ENCODE data around the gene ETS1.
"Not testable (repeated sequence)": the region's sequence is repeated elsewhere in the genome, so short reads cannot be mapped to it uniquely, and the experiment has no call there.

ETS1 gene

DNA sequence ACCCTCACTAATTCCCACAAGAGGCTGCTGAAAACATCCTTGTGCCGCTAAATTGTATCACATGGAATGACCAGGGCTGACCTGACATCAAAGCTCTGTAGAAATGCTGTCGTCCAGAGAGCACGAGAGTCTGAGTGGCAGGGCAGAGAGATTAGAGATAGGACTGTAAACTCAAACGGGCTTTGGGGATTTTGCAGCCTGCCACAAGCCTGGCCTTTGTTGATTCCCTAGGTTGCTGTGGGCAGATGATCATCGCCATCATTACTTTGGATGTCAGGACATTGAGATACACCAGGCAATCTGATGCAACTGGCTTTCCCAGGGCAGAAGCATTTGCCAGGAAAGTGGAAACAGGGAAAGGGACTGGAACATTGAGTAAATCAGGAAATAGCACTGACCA is 131.6 kb downstream of the ETS1 start:
- DNase-seq = no peak

DNA sequence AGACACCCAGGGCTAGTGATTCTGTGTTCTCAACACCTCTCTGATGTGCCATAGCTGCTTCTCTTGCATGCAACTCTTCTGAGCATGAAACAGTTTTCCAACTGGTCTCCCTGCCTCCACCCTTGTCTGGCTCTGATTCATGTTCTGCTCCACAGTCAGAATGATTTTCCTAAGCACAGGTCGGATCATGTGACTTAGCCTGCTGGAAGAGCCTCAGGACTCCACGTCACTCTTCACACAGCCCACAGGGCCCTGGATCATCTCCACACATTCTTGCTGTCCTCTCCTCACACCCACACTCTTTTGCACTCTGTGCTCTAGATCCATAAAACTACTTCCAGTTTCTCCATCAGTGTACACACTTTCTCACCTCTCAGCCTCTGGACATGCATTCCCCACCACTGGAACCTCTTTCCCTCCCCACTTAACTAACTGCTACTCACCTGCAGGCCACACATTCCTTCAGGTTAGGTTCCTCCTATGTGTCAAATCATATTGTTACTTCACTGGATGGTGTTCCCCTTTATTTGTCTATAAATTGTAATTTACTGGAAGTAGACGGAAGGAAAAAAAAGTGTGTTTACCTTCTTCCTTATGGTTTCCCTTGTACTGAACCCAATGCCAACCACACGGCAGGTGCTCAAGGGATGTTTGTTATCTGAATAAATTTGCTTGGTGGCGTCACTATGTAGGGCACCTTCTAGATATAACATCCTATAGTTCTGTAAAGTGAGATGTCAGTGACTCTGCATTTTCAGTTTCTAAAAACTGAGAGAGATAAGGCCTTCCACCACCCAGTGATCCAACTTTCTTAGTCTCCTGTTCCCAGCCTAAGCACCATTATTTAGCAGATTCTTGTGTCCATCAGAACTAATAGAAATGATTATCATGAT is 133.7 kb downstream of the ETS1 start:
- DNase-seq = no peak

DNA sequence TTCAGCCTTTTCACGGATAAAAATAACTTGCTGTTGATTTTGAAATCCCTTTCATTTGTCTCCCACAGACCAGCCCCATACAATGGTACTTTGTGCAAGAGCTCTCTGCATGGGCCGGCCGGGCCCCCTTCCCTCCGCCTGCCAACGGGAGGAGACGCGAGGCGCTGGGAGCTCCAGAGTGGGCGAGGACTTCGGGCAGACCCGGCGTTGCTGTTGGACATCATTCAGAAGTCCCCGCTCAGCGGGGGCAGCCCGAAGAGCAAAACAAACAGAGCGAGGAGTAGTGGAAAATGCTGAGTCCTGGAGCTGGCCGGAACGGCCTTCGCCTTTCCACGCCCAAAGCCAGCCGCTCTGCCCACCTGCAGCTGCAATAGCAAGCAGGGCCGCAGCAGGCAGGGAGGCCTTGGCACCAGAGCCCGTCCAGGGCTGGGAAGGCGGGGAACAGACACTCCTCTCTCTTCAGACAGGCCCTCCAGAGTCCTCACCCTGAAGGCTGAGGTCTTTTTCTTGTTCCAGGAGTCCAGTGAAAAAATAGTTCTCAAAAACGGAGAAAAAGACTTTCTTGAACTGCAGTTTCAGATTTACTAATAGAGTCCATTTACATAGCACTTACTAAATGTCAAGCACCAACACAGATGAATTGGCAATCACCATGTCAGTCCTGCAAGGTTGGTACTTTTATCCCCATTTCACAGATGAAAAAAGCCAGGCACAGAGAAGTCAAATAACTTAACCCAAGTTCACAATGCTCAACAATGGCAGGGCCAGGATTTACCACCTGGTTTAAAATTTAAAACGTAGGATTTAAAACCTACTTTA is 135.5 kb downstream of the ETS1 start:
- DNase-seq = no peak

DNA sequence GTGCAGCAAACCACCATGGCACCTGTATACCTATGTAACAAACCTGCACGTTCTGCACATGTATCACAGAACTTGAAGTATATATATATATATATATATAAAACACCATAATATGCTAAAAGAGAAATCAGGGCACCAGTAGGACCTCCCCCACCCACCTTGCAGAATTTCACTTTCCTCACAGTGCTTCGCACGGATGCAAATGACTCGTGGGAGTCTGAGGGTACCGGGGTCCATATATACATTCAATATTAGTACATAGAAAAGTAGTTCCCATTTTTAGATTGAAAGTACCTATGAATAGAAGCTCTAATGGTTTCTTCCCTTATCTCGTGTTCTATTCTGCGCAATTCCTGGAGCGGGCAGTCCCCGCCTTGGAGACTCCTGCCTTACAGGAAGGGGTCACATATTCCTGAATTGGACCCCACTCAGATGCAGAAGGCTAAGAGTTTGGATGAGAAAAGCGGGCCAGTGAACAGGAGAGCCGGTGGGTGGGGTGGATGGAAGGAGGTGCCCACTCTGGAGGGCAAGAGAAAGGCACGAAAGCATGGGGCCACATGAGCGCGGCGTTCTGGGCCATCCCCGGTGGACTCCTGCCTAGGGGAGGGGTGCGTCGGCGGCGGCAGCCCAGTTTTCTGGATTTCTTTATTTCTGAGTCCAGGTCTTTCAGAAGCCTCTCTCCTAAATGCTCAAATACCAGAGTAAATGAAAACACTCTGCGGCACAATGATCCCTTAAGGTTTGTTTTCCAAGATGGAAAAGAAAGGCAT is 136.3 kb downstream of the ETS1 start:
- no peak for DNase-seq

DNA sequence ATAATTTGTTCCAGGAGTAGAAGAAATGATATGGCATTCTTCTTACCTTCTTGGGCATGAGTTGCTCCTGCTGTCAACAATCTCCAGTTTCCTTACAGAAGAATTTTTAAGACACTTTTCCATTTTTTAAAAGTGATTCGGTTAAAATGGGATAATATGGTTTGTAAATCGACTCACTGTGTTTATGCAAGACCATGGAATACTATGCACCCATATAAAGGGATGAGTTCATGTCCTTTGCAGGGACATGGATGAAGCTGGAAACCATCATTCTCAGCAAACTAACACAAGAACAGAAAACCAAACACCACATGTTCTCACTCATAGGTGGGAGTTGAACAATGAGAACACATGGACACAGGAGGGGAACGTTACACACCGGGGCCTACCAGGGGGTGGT is 136.9 kb downstream of the ETS1 start:
- DNase-seq = not testable (repeated sequence)

DNA sequence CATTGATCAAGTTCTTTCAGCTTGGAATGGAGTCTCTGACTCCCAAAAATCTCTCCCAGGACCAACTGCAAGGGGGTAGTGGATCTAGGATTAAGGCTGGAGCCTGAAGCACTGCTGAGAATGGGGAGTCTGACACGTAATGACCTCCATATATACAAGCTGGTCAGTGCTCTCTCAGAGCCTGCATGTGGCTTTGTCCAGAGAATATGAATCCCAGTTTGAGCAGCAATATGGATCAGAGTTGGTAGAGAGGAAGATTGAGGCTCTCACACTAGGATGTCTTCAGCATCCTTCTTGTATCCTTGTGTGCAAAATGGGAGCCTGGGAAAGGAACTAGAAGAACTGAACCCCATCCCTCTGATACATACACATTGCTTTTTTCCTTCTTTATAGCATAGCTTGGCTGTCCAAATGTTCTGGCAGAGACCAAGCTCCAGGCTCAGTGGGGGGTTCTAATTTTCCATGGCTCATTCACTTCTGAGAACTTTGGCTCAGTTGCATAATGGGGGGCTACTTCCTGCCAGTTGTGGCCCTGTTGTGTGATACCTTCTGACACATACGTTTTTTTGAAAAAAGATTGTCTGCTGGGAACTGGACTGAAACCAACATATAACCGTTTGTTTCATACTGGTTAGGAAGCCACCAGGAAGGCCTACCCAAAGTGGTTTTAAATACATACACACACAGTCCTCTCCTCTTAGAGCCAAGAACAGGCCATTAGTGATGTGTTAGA is 138.2 kb downstream of the ETS1 start:
- no peak for DNase-seq

DNA sequence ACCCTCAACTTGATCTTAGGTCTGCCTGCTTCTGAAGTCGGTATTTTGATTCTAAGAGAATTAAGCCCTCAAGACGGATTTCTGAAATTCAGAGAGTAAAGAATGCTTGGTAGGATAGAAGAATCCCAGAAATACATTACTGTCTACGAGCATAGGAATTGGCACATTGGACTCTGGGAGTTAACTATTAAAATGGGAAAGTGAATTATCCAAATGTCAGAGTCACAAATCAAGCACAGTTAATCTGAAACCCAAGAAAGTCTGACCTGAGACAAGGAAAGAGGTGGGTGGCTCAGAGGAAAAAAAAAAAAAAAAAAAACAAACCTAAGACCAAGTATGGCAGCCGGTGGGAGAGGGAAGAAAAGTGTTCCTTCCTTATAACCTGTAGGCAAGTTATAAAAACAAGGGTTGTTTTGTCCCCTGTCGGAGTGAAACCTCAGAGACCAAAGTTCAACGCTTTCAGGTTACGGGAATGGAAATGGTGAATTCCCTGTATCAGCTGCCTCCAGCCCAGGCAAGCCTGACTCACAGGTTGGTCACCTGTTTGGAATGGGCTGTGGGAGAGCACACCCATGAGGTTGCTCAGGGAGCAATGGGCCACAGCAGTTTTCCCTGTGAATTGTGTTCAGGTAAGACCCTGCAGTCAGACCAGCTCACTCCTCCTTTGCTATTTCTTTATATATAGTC is 139.0 kb downstream of the ETS1 start:
- DNase-seq = no peak

DNA sequence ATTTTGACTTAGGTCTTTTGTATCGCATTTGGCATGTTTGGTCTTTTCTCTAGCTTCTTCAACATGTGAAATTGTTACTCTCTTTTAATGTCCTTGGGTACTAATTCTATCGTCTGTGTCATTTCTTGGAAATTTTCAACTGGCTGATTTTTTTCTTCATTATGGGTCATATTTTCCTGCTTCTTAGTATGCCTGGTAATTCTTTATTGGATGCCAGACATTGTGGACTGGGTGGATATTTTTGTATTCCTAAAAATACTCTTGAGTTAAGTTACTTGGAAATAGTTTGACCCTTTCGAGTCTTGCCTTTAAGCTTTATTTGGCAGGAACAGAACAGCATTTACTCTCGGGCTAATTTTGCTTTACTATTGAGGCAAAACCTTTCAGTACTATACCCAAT is 140.1 kb downstream of the ETS1 start:
- no peak for DNase-seq

DNA sequence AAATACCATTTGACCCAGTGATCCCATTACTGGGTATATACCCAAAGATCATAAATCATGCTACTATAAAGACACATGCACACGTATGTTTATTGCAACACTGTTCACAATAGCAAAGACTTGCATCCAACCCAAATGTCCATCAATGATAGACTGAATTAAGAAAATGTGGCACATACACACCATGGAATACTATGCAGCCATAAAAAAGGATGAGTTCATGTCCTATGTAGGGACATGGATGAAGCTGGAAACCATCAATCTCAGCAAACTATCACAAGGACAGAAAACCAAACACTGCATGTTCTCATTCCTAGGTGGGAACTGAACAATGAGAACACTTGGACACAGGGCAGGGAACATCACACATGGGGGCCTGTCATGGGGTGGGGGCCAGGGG is 141.4 kb downstream of the ETS1 start:
- DNase-seq = not testable (repeated sequence)

DNA sequence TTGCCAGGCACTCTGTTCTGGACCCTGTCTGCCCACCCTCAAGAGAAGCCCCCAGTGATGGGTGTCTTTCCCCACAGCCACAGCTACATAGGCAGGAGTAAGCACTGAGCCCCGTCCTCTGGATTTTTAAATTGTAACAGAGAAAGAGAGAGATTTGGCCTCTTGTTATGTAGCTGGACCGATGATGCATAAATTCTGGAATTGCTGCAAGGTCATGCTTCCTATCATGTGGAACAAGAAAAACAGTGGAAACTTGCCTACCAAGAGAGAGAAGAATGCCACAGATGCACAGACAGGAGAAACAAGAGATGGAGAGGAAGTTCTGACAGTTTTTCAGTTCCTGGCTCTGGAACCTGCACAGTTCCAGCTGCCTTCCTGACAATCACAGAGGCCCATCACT is 150.2 kb downstream of the ETS1 start:
- DNase-seq = no peak

DNA sequence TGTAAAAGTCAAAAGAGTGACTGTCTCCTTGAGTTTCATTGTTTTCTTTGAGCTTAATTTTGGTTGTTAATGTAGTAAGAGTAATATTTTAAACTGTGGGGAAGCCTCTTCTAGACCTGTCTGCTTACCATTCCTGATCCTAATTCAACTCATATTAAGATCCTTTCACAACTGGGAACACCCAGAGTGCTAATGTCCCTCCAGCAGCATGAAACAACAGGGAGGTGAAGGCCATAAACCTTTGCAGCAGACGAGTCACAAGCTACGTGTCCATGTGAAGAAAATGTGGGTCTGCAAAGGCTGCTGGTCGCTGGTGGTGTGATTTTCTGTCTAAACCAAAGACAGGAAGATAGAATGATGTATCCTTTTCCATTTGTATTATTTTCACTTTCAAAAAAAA is 152.5 kb downstream of the ETS1 start:
- no peak for DNase-seq

DNA sequence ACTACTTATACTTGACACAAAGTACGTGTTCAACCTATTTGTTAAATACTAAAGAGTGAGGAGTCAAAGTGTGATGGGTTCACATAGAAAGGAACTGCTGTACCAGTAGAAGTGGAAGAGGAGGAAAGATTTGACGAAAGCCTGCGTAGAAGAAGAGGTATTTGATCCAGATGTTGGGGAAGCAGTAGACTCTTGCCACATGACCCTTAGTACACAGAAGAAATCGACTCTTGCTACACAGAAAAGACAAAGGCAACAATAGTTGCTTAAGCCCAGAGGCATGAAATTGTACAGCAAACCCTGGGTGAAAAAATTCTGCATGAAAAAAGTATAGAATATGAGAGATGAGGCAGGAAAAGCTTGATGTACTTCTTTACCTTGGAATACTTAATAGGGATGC is 152.9 kb downstream of the ETS1 start:
- no peak for DNase-seq

DNA sequence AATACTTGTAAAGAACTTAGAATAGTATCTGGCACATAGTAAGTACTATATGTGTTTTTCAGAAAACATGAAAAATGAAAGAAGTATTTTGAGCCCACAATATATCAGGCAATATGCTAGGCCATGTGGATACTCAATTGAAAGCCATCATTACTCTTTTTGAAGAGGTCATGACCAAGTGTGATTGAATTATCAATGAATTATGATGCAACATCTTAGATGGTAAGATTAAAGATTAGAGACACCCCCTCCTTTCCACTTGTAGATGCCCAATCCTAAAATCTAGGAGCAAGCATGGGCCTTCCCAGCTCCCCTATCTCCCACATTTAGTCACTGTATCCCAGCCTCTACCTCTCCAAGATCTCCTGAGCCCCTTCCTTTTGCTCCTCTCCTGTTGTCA is 154.4 kb downstream of the ETS1 start:
- DNase-seq = no peak

DNA sequence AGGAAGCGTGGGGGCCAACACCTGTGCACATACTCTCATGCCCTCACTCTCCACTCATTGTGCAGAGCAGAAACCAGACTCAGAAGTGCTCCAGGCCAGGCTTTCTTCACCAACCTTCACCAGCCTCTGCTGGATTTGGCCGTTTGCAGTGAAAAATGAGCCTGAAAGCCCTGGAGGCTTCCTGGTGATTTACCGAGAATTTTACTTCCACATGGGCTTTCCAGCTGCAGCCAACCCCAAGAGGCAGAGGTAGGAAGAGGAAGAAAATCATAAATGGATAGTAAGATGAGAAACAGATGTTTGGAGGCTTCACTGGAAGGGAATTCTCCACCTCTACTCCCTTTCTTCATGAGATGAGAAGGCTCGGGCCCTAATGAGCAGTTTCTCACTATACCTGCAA is 155.4 kb downstream of the ETS1 start:
- no peak for DNase-seq

DNA sequence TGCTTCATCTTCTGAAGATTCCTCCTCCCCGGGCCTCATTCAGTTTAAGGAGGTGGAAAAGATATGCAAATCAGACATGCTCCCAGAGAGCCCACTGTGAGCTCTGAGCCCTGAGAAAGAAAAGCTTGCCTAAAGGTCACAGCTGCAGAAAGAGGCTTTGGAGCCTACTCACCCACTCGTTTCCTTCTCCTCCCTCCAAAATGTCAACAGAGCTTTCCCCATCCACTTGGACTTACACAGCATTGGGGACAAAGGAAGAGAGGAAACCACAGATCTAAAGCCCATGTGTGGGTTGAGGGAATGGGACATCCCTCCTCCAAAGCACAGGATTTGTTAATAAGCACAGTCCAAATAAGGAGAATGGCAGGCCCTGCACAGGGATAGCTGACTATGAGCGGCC is 158.4 kb downstream of the ETS1 start:
- DNase-seq = no peak

DNA sequence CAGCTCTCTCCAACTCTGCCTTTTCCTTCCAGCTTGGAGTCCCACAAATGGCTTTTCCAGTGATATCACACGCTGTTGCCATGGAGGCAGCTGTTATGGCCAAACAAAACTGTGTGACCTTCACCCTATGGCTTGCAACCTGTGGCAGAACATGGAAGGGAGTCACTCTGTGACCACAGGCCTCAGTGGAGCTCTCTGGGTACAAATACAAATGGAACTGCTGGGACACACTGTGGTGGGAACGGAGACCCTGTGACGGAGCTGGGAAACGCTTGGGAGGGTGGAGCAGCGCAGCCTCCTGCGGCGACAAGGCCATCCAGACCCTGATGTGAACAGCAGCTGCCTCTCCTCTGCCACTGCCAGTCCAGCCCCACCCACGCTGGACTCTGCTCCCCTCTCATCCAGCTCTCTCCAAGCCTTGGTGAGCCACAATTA is 162.5 kb downstream of the ETS1 start:
- no peak for DNase-seq

DNA sequence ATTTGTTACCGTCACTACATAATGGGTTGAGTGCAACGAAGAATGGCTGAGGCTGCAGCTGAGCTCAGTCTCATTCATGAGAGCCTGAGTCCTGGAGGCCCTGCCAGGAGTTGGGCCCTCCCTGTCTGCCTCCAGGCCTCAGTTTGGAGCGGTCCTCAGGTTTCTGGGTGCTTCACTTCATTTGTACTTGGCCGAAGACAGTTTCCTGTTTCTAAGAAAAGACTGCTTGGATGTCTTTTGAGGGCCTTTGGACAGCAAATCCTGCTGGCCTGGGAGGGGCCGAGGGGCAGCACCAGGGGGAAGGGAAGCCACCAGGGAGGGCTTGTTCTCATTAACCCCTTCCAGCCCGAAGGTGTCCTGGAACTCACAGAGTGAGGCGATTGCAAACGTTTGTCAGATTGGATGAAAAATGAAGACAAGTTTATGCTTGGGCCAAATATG is 163.1 kb downstream of the ETS1 start:
- DNase-seq = no peak

DNA sequence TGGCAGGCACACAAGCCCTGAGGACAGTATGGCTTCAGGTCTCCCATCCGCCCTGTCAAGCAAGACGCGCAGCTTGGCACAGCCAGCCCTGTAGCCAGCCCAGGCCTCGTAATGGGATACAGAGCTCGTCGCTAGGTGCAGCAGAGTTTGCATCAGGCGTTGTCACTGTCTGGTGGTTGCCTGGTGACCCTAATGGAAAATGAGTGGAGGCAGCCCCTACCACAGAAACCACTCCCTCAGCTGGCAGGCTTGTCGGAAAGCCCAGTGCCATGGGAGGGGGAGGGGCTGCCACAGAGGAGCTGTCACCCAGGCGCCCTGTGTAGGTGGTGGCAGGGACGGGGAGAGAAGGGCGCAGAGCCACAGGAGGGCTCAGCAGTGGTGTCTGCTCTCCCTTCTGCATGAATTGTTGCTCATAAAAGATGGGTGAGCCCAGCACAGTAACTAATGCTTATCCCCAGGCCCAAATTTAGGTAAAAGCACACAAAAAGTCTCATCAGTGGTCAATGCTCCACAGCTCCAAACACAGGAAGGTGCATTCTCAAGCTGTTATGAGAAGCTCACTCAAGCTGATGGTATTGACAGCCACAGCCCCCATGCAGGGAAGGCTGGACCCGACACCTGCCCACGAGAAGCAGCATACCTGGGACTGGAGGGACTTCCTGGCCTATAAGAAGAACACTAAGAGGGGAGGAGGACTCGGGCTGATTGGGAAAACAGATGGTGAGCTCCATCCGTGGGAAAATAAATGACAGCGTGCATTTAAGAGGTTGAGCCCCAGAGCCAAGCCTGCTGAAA is 164.6 kb downstream of the ETS1 start:
- peak; percentile 69 for DNase-seq

DNA sequence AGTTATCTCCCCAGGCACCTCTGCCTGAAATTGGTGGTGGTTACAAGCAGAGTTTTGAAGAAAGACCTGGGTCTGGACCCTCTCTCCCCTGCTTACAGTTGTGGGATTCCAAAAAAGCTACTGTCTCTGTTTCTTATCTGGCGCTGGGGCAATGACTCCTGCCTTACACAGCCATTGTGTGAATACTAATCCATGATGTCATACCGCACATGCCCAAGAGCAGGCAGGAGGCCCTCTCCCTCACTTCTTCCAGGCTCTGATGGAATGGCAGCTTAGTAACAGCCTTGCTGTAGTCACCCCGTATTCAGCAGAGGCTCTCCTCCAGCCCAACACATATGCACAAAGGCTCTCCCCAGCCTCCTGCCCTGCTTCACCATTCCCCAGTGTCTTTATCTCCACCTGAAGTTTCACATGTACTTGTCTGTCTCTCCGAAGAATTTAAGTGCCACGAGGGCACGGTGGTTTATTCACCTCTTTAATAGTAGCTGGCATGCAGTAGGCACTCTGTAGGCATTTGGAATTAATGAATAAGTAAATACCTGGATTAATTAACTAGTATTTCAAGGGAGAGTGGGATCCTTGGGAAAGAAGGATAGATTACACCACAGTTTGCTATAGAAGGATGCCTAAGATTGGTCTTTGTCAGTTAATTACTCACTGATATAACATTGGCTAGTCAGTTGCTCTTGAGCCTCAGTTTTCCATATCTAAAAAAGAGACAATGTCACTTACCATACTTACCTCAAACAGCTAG is 165.6 kb downstream of the ETS1 start:
- no peak for DNase-seq

DNA sequence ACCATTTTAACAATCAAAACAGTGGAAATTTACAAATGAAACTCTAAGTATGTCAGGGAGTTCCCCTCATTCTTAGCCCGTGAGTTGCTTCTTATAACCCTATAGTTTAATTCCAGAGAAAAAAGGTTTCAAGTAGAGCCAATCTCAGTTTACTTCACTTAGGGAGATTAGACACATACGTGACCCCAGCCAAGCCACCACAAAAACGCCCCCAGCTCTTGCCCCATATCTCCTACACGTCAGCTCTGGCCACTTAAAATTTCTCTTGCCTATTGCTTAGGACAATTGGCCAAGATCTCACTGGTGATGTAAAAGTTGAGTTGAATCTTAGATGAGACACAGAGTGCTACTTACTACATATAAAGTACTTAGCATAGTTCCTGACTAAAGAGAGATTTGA is 166.4 kb downstream of the ETS1 start:
- no peak for DNase-seq

Measured in NCI-H2081 treated with DMSO at 0.1 percent for 48 hours (cell line).